IMR-90 (cell line): ENCODE results near the gene ARHGEF3. TPM values are rescaled to one million over a fixed set of nuclear protein-coding genes. Genes with fewer than 3 reads are reported as not detected.

Source experiments
- ATAC-seq: fragments of 200-7000 bp; cut with Tn5 transposase; 2 replicates; pipeline ENCODE4 v1.9.1; 2020; ENCODE audit warnings: low read depth, mild to moderate bottlenecking, moderate library complexity
- BruUV-seq: library from RNA; stranded (reverse); fragments of 400-500 nt; replicated peaks from 2 replicates; lab custom pipeline; 2021; lab: Mats Ljungman, UMichigan
- CTCF ChIA-PET: fragments of 300-600 bp; formaldehyde crosslinking; extraction: SDS; loops from one replicate; lab custom pipeline; 2021; ENCODE audit warnings: antibody characterized with exemption; lab: Yijun Ruan, JAX
- POLR2A ChIA-PET: fragments of 300-600 bp; sonication (Branson Sonifier 250); formaldehyde crosslinking; loops from one replicate; lab custom pipeline; 2022; ENCODE audit warnings: antibody characterized with exemption; ENCODE audit not compliant: unreplicated experiment; lab: Charles Lee
- DNase-seq: peaks from one replicate; pipeline ENCODE4 v3.0.0; 2013
- H2AFZ ChIP-seq: replicated peaks from 2 replicates; pipeline ENCODE3; 2013; ENCODE audit warnings: low read length, mild to moderate bottlenecking; ENCODE audit not compliant: poor library complexity
- H2AK5ac ChIP-seq: 2 replicates; pipeline ENCODE4 v1.6.1; 2013; ENCODE audit warnings: low read depth, low read length, inconsistent platforms
- H2AK9ac ChIP-seq: replicated peaks from 2 replicates; pipeline ENCODE3; 2013; ENCODE audit warnings: mild to moderate bottlenecking, low read depth, low read length, moderate library complexity; ENCODE audit not compliant: poor library complexity
- H2BK120ac ChIP-seq: 2 replicates; pipeline ENCODE4 v1.6.1; 2013; ENCODE audit warnings: low read depth, low read length, inconsistent platforms
- H2BK15ac ChIP-seq: 3 replicates; pipeline ENCODE4 v1.6.1; 2013; ENCODE audit warnings: low read depth, low read length, inconsistent platforms
- H2BK20ac ChIP-seq: 2 replicates; pipeline ENCODE4 v1.6.1; 2013; ENCODE audit warnings: low read depth, mild to moderate bottlenecking, inconsistent platforms, low read length, moderate library complexity
- H2BK5ac ChIP-seq: 2 replicates; pipeline ENCODE4 v1.6.1; 2013; ENCODE audit warnings: mild to moderate bottlenecking, low read depth, low read length, inconsistent platforms; ENCODE audit not compliant: poor library complexity, severe bottlenecking
- H3K14ac ChIP-seq: replicated peaks from 2 replicates; pipeline ENCODE4 v1.6.1; 2013; ENCODE audit warnings: low read depth, low read length, inconsistent platforms
- H3K18ac ChIP-seq: 2 replicates; pipeline ENCODE4 v1.6.1; 2013; ENCODE audit warnings: low read depth, low read length, control low read depth
- H3K23ac ChIP-seq: 2 replicates; pipeline ENCODE4 v1.6.1; 2013; ENCODE audit warnings: low read depth, low read length, inconsistent platforms
- H3K27ac ChIP-seq: 2 replicates; pipeline ENCODE4 v1.5.1; 2013; ENCODE audit warnings: mild to moderate bottlenecking, control low read depth, low read length; ENCODE audit not compliant: insufficient read depth
- H3K27me3 ChIP-seq: 2 replicates; pipeline ENCODE4 v1.6.1; 2013; ENCODE audit warnings: low read length; ENCODE audit not compliant: control insufficient read depth, insufficient read depth
- H3K36me3 ChIP-seq: 2 replicates; pipeline ENCODE4 v1.6.1; 2013; ENCODE audit warnings: low read length, mixed read lengths; ENCODE audit not compliant: control insufficient read depth, insufficient read depth
- H3K4ac ChIP-seq: 2 replicates; pipeline ENCODE4 v1.6.1; 2013; ENCODE audit warnings: low read depth, low read length, inconsistent platforms
- H3K4me1 ChIP-seq: 2 replicates; pipeline ENCODE4 v1.6.1; 2013; ENCODE audit warnings: low read length, mixed read lengths; ENCODE audit not compliant: control insufficient read depth, insufficient read depth
- H3K4me2 ChIP-seq: 2 replicates; pipeline ENCODE4 v1.6.1; 2013; ENCODE audit warnings: low read depth, mild to moderate bottlenecking, control low read depth, low read length, moderate library complexity
- H3K4me3 ChIP-seq: 2 replicates; pipeline ENCODE4 v1.5.1; 2013; ENCODE audit warnings: low read depth, mild to moderate bottlenecking, control low read depth, low read length, moderate library complexity; ENCODE audit not compliant: insufficient read depth
- H3K56ac ChIP-seq: 2 replicates; pipeline ENCODE4 v1.6.1; 2013; ENCODE audit warnings: low read length, inconsistent platforms; ENCODE audit not compliant: insufficient read depth; ENCODE audit errors: extremely low read depth
- H3K79me1 ChIP-seq, 2 experiments: 2 replicates each; pipeline ENCODE4 v1.6.1; 2013; ENCODE audit warnings: low read length in 2 of 2, inconsistent platforms in 1 of 2, low read depth in 1 of 2
- H3K9ac ChIP-seq: 2 replicates; pipeline ENCODE4 v1.6.1; 2013; ENCODE audit warnings: low read depth, low read length, control low read depth
- H3K9me1 ChIP-seq: 2 replicates; pipeline ENCODE4 v1.6.1; 2013; ENCODE audit warnings: low read length, inconsistent platforms; ENCODE audit not compliant: insufficient read depth
- H3K9me3 ChIP-seq: 2 replicates; pipeline ENCODE4 v1.6.1; 2013; ENCODE audit warnings: low read length; ENCODE audit not compliant: control insufficient read depth, insufficient read depth
- H4K20me1 ChIP-seq: 2 replicates; pipeline ENCODE4 v1.6.1; 2013; ENCODE audit warnings: low read length, inconsistent platforms; ENCODE audit not compliant: insufficient read depth
- H4K5ac ChIP-seq: 2 replicates; pipeline ENCODE4 v1.6.1; 2013; ENCODE audit warnings: mild to moderate bottlenecking, low read depth, low read length, control low read depth
- H4K8ac ChIP-seq, 2 experiments: 2 replicates each; pipeline ENCODE4 v1.6.1; 2013; ENCODE audit warnings: low read depth in 2 of 2, low read length in 2 of 2, control low read depth in 1 of 2, inconsistent platforms in 1 of 2
- H4K91ac ChIP-seq: 2 replicates; pipeline ENCODE4 v1.6.1; 2013; ENCODE audit warnings: low read depth, low read length, inconsistent platforms; ENCODE audit not compliant: insufficient read depth
- BHLHE40 ChIP-seq: fragments of 150-350 bp; IDR thresholded peaks from 2 replicates; pipeline ENCODE4 v1.6.1; 2016; ENCODE audit warnings: mild to moderate bottlenecking, low read depth, low read length
- SMC3 ChIP-seq: fragments of 150-350 bp; IDR thresholded peaks from 2 replicates; pipeline ENCODE4 v1.6.1; 2016; ENCODE audit warnings: low read depth, mild to moderate bottlenecking, antibody characterized with exemption, low read length, moderate library complexity
- WGBS, 2 experiments: methylation state at CpG; one replicate each; pipeline versions ENCODE4 v1.1.5 to v1.1.7; 2013; ENCODE audit warnings: missing lambda C conversion rate in 2 of 2; ENCODE audit not compliant: insufficient read length in 1 of 2; ENCODE audit errors: extremely low coverage in 2 of 2; 5-methylcytosine and 5-hydroxymethylcytosine counted together
- dilution Hi-C: fragments of 300-500 bp; cut with HindIII; formaldehyde crosslinking; loops from one replicate; pipeline ENCODE4 v1.14.3; 2018; ENCODE audit warnings: low sequenced_read_pairs; ENCODE audit not compliant: unreplicated experiment
- in situ Hi-C: fragments of 300-500 bp; cut with MboI; formaldehyde crosslinking; loops from 3 replicates; pipeline ENCODE4 v1.14.3; 2019; ENCODE audit warnings: low sequenced_read_pairs, inconsistent platforms, mixed read lengths
- intact Hi-C: fragments of 100-400 bp; cut with micrococcal nuclease; formaldehyde crosslinking; loops from 2 replicates; pipeline ENCODE4 v1.10.0; 2022
- polyA plus RNA-seq, 3 experiments: library from polyadenylated mRNA; depleted of rRNA; stranded (reverse); fragments of >200 nt; gene quantifications; 2 replicates each; pipeline ENCODE4 v1.2.3, GENCODE V29; 2012; ENCODE audit warnings: low replicate concordance in 1 of 3
- total RNA-seq: library from RNA; depleted of rRNA; stranded (reverse); fragments of >200 nt; gene quantifications from 2 replicates; pipeline ENCODE4 v1.2.3, GENCODE V29; 2012
- TF ChIP-seq, protein P1 (sequence below): fragments of 150-350 bp; IDR thresholded peaks from 2 replicates; pipeline ENCODE4 v1.6.1; 2017; ENCODE audit warnings: mild to moderate bottlenecking, antibody characterized with exemption, low read length, low read depth
- TF ChIP-seq, protein P2 (sequence below): conservative IDR thresholded peaks from 2 replicates; pipeline ENCODE4 v1.5.1; 2012; ENCODE audit warnings: mild to moderate bottlenecking, low read depth, low read length, improper control_type of control experiment

ARHGEF3 gene
- total and polyA plus RNA-seq, 2 of the 4 experiments (the other 2 are of a cell fraction) = 2.1 to 2.3 TPM

DNA sequence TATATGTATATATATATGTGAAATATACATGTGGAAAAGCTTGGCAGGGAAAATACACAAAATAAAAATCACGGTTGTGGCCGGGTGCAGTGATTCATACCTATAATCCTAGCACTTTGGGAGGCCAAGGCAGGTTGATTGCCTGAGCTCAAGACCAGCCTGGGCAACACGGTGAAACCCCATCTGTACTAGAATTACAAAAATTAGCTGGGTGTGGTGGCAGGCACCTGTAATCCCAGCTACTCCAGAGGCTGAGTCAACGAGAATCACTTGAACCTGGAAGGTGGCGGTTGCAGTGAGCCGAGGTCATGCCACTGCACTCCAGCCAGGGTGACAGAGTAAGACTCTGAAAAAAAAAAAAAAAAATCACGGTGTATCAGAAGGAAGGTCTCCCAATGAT, 20.8 kb upstream of the ARHGEF3 start:
- ChIA-PET CTCF (interaction anchor here (0.7 kb wide), 1 partner anchor 17 kb away, joined by 4 read pairs; no protein-coding TSS in a partner anchor), POLR2A (no interaction called here)
- dilution Hi-C loops = no loop called here
- Histone ChIP-seq H4K20me1 (no peaks in the 10 kb centered on the region), H3K4me2 (no peak overlapping the region), H2AK5ac (no peak overlapping the region), H2AK9ac (no peak overlapping the region), H3K9ac (no peak overlapping the region), H2BK15ac (no peak overlapping the region), H3K79me1 (no peaks in the 10 kb centered on the region), H4K8ac (no peak overlapping the region), H3K23ac (no peak overlapping the region), H3K9me3 (no peaks in the 10 kb centered on the region), H3K18ac (no peak overlapping the region), H3K27me3 (peaks cover 4% of the 10 kb centered on the region), H3K14ac (no peak overlapping the region), H3K36me3 (no peaks in the 10 kb centered on the region), H2AFZ (no peak overlapping the region), H4K5ac (no peak overlapping the region), H2BK120ac (no peak overlapping the region), H3K4me1 (no peaks in the 10 kb centered on the region; the same call in 1 of the 2 replicates), H3K56ac (no peak overlapping the region), H3K4me3 (no peak overlapping the region), H3K4ac (no peak overlapping the region), H2BK5ac (no peak overlapping the region), H3K27ac (no peak overlapping the region), H4K91ac (no peak overlapping the region), H2BK20ac (no peak overlapping the region), H3K9me1 (peaks cover 3% of the 10 kb centered on the region; the same call in 1 of the 2 replicates)
- intact Hi-C loops = no loop called here
- TF ChIP-seq, protein P1, sequence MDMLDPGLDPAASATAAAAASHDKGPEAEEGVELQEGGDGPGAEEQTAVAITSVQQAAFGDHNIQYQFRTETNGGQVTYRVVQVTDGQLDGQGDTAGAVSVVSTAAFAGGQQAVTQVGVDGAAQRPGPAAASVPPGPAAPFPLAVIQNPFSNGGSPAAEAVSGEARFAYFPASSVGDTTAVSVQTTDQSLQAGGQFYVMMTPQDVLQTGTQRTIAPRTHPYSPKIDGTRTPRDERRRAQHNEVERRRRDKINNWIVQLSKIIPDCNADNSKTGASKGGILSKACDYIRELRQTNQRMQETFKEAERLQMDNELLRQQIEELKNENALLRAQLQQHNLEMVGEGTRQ = no peak
- TF ChIP-seq, protein P2, sequence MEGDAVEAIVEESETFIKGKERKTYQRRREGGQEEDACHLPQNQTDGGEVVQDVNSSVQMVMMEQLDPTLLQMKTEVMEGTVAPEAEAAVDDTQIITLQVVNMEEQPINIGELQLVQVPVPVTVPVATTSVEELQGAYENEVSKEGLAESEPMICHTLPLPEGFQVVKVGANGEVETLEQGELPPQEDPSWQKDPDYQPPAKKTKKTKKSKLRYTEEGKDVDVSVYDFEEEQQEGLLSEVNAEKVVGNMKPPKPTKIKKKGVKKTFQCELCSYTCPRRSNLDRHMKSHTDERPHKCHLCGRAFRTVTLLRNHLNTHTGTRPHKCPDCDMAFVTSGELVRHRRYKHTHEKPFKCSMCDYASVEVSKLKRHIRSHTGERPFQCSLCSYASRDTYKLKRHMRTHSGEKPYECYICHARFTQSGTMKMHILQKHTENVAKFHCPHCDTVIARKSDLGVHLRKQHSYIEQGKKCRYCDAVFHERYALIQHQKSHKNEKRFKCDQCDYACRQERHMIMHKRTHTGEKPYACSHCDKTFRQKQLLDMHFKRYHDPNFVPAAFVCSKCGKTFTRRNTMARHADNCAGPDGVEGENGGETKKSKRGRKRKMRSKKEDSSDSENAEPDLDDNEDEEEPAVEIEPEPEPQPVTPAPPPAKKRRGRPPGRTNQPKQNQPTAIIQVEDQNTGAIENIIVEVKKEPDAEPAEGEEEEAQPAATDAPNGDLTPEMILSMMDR = no peak
- no peak for TF ChIP-seq SMC3
- TF ChIP-seq BHLHE40 = no peak
- in situ Hi-C loops = no loop called here
- ATAC-seq = no peak
- no TSS peak for BruUV-seq
- DNase-seq = no peak
- WGBS, 2 experiments = 100% methylated on average over 2 of the region's 7 CpGs; no CpG with 5 or more reads in 1 of the 2 experiments
